ENCODE measurements around the gene STAT5A. TPM values are rescaled to one million over a fixed set of nuclear protein-coding genes. Genes with fewer than 3 reads are reported as not detected.

The STAT5A gene
- total RNA-seq, 1 donor from 2014 or later, result 105 TPM

DNA sequence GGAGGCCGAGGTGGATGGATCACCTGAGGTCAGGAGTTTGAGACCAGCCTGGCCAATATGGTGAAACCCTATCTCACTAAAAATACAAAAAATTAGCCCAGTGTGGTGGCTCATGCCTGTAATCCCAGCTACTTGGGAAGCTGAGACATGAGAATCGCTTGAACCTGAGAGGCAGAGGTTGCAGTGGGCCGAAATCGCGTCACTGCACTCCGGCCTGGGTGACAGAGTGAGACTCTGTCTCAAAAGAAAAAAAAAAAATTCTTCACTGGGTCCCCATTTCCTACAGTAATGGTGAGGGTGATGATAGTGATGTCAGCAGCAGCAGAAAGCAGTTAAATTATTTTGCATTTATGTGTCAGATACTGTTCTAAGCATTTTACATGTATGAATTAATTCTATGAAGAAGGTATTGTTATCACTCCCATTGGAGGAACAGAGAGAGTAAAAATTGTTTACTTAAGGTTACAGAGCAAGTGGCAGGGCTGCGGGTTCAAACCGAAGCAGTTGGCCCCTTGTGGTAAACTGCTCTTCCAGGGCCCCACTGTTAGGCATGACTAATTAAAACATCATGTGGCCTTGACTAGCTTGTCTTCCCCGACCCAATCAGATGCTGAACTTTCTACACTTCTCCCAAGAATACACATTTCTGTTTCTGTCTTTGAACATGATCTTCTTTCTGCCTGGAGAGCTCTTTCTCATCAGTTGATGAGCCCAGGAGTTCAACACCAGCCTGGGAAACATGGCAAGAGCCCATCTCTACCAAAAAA, 54.1 kb downstream of the STAT5A start:
- intact Hi-C loops (cut with DNase I), result no loop called here
- TF ChIP-seq, protein P1, sequence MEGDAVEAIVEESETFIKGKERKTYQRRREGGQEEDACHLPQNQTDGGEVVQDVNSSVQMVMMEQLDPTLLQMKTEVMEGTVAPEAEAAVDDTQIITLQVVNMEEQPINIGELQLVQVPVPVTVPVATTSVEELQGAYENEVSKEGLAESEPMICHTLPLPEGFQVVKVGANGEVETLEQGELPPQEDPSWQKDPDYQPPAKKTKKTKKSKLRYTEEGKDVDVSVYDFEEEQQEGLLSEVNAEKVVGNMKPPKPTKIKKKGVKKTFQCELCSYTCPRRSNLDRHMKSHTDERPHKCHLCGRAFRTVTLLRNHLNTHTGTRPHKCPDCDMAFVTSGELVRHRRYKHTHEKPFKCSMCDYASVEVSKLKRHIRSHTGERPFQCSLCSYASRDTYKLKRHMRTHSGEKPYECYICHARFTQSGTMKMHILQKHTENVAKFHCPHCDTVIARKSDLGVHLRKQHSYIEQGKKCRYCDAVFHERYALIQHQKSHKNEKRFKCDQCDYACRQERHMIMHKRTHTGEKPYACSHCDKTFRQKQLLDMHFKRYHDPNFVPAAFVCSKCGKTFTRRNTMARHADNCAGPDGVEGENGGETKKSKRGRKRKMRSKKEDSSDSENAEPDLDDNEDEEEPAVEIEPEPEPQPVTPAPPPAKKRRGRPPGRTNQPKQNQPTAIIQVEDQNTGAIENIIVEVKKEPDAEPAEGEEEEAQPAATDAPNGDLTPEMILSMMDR (IDR thresholded peaks at IDR 0.05), result no peak
- peaks cover 1 to 8% of the 10 kb centered on the region in 2 donors for H3K4me1 ChIP-seq
- DNase-seq (ENCODE audit: low spot score in 2 of 2), result no peak
- H3K27ac ChIP-seq, result peak overlapping the region in 1 of 2 donors; percentile 19
- no peaks in the 10 kb centered on the region for H3K27me3 ChIP-seq
- peaks cover 73 to 80% of the 10 kb centered on the region in 2 donors for H3K36me3 ChIP-seq
- no peaks in the 10 kb centered on the region for H3K9me3 ChIP-seq
- no peak overlapping the region for H3K4me3 ChIP-seq

DNA sequence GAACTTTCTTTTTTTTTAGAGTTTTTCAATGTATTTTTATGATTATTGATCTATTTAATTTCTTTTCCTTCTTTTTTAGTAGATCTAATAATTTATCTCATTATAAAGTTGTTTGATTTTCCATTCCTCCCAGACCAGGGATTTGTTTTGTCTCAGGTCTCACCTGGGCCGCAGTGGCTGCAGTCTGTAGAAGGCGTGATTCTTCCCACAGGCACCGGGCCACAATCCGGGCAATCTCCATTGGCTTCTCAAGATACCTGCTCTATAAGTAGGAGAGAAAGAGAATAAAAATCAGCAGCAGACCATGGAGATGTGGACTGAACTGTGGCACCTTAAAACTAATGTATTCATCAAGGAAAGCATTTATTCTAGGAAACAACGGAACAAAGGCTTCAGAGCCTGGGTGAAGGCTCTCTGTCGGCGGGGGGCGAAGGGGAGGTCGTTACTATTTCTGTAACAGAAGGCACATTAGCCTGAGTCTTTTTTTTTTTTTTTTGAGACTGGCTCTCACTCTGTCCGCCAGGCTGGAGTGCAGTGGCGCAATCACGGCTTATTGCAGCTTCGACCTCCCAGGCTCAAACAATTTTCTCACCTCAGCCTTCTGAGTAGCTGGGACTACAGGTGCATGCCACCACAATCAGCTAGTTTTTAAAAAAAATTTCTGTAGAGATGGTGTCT, 57.2 kb downstream of the STAT5A start:
- no peak for DNase-seq (ENCODE audit: low spot score in 2 of 2)
- no peaks in the 10 kb centered on the region for H3K27me3 ChIP-seq
- no peaks in the 10 kb centered on the region for H3K9me3 ChIP-seq
- peaks cover 55 to 67% of the 10 kb centered on the region in 2 donors for H3K36me3 ChIP-seq
- H3K27ac ChIP-seq, result peak overlapping the region in 1 of 2 donors; percentile 21
- H3K4me3 ChIP-seq, result no peak overlapping the region
- TF ChIP-seq, protein P1 (IDR thresholded peaks at IDR 0.05), result no peak
- peaks cover 13 to 34% of the 10 kb centered on the region in 2 donors for H3K4me1 ChIP-seq
- intact Hi-C loops (cut with DNase I), result loop anchor here (2.0 kb wide), 1 partner anchor 43 kb away; the partner anchor contains the start of gene STAT3

DNA sequence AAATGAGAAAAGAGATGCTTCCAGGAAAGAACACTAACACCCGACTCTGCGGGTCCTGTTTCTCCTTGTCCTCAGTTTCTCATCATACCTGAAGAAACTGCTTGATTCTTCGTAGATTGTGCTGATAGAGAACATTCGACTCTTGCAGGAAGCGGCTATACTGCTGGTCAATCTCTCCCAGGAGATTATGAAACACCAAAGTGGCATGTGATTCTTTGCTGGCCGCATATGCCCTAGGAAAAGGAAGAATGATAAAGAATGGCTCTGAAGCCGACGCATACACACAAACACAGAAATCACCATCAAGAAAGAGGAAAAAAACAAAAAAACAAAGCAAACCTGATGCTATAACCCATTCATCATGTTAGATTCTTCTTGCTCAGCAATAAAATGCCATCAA, 58.2 kb downstream of the STAT5A start:
- TF ChIP-seq, protein P1 (IDR thresholded peaks at IDR 0.05), result no peak
- peaks cover 13 to 37% of the 10 kb centered on the region in 2 donors for H3K4me1 ChIP-seq
- no peak for DNase-seq (ENCODE audit: low spot score in 2 of 2)
- H3K4me3 ChIP-seq, result no peak overlapping the region
- intact Hi-C loops (cut with DNase I), result loop anchor here (2.0 kb wide), 1 partner anchor 42 kb away; the partner anchor contains the start of gene STAT3
- no peaks in the 10 kb centered on the region for H3K9me3 ChIP-seq
- H3K27me3 ChIP-seq, result no peaks in the 10 kb centered on the region
- peak overlapping the region in 1 of 2 donors; percentile 58 for H3K27ac ChIP-seq
- peaks cover 50 to 59% of the 10 kb centered on the region in 2 donors for H3K36me3 ChIP-seq

DNA sequence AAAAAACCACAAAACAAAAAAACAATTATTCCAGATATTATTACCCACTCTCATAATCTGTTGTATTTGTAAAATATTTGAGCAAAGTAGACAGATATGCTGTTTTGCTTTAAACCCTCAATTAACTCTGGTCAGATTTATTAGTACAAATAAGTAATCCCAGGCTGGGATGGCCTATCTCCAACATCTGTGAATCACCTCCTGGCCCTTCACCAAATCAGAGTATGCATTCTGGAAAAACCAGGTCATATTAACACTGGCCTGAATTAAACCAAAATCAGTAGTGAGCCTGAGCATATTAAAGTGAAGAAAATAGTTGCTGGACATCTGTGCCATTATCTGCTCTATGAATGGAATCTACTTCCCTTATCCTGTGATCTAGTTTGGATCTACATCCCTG, 58.9 kb downstream of the STAT5A start:
- intact Hi-C loops (cut with DNase I), result loop anchor here (2.0 kb wide), 1 partner anchor 42 kb away; the partner anchor contains the start of gene STAT3

DNA sequence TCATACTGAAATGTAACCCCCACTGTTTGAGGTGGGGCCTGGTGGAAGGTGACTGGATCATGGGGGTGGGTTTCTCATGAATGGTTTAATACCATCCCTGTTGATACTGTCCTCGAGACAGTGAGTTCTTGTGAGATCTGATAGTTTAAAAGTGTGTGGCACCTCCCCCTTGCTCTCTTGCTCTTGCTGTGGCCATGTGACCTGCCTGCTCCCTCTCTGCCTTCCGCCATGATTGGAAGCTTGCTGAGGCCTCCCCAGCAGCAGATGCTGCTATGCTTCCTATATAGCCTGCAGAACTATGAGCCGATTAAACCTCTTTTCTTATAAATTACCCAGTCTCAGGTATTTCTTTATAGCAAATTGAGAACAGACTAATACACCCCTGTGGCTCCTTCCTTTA, 59.3 kb downstream of the STAT5A start:
- no peaks in the 10 kb centered on the region for H3K27me3 ChIP-seq
- no peak for DNase-seq (ENCODE audit: low spot score in 2 of 2)
- TF ChIP-seq, protein P1 (IDR thresholded peaks at IDR 0.05), result no peak
- H3K9me3 ChIP-seq, result no peaks in the 10 kb centered on the region
- peaks cover 13 to 37% of the 10 kb centered on the region in 2 donors for H3K4me1 ChIP-seq
- intact Hi-C loops (cut with DNase I), result loop anchor here (2.0 kb wide), 1 partner anchor 41 kb away; the partner anchor contains the start of gene STAT3
- H3K36me3 ChIP-seq, result peaks cover 39 to 48% of the 10 kb centered on the region in 2 donors
- H3K4me3 ChIP-seq, result no peak overlapping the region
- peak overlapping the region; percentile 73 to 80 for H3K27ac ChIP-seq

More for the DNA sequence above, 58.9 kb downstream of the STAT5A start:
- peaks cover 13 to 37% of the 10 kb centered on the region in 2 donors for H3K4me1 ChIP-seq
- no peaks in the 10 kb centered on the region for H3K27me3 ChIP-seq
- DNase-seq (ENCODE audit: low spot score in 2 of 2), result peak in 1 of 2 donors; percentile 89
- TF ChIP-seq, protein P1 (IDR thresholded peaks at IDR 0.05), result no peak
- H3K27ac ChIP-seq, result peak overlapping the region; percentile 73 to 80
- no peaks in the 10 kb centered on the region for H3K9me3 ChIP-seq
- no peak overlapping the region for H3K4me3 ChIP-seq
- peaks cover 43 to 52% of the 10 kb centered on the region in 2 donors for H3K36me3 ChIP-seq
